MM.1S (cell line): ENCODE data around the gene SDK1.

ENCODE experiments used
- DNase-seq: peaks from one replicate; pipeline ENCODE4 v3.0.0-alpha.2; 2015
- H2AFZ ChIP-seq: fragments of 300-600 bp; sonication (generic); 2 replicates; pipeline ENCODE4 v1.6.0; 2016; ENCODE audit warnings: antibody characterized with exemption, low read length
- H3F3A ChIP-seq: fragments of 300-600 bp; sonication (generic); 2 replicates; pipeline ENCODE4 v1.6.1; 2016; ENCODE audit warnings: mild to moderate bottlenecking, antibody characterized with exemption, low read length, moderate library complexity, mixed read lengths; ENCODE audit not compliant: insufficient read depth
- H3K27ac ChIP-seq: fragments of 300-600 bp; sonication (generic); 2 replicates; pipeline ENCODE4 v1.5.1; 2016; ENCODE audit warnings: mild to moderate bottlenecking, low read length
- H3K27me3 ChIP-seq: fragments of 300-600 bp; sonication (generic); replicated peaks from 2 replicates; pipeline ENCODE4 v1.6.0; 2016; ENCODE audit warnings: low read length; ENCODE audit not compliant: insufficient read depth
- H3K36me3 ChIP-seq: fragments of 300-600 bp; sonication (generic); replicated peaks from 2 replicates; pipeline ENCODE4 v1.6.1; 2016; ENCODE audit warnings: mild to moderate bottlenecking, low read length, mixed read lengths; ENCODE audit not compliant: insufficient read depth
- H3K4me1 ChIP-seq: fragments of 300-600 bp; sonication (generic); 2 replicates; pipeline ENCODE4 v1.6.1; 2016; ENCODE audit warnings: low read length, mixed read lengths
- H3K4me2 ChIP-seq: fragments of 300-600 bp; sonication (generic); 2 replicates; pipeline ENCODE4 v1.6.0; 2016; ENCODE audit warnings: low read depth, low read length
- H3K4me3 ChIP-seq: fragments of 300-600 bp; sonication (generic); 2 replicates; pipeline ENCODE4 v1.5.1; 2016; ENCODE audit warnings: low read length, mixed read lengths
- H3K79me2 ChIP-seq: fragments of 300-600 bp; sonication (generic); 2 replicates; pipeline ENCODE4 v1.6.1; 2016; ENCODE audit warnings: mixed run types, low read length, mixed read lengths
- H3K9ac ChIP-seq: fragments of 300-600 bp; sonication (generic); 2 replicates; pipeline ENCODE4 v1.6.1; 2016; ENCODE audit warnings: low read length, mixed read lengths
- H3K9me2 ChIP-seq: fragments of 300-600 bp; sonication (generic); replicated peaks from 2 replicates; pipeline ENCODE4 v1.6.1; 2016; ENCODE audit warnings: mild to moderate bottlenecking, low read length, mixed read lengths; ENCODE audit not compliant: insufficient read depth
- H3K9me3 ChIP-seq: fragments of 300-600 bp; sonication (generic); replicated peaks from 2 replicates; pipeline ENCODE4 v1.6.1; 2016; ENCODE audit warnings: mild to moderate bottlenecking, low read length, mixed read lengths; ENCODE audit not compliant: insufficient read depth
- H4K20me1 ChIP-seq: fragments of 300-600 bp; sonication (generic); 2 replicates; pipeline ENCODE4 v1.6.1; 2016; ENCODE audit warnings: mild to moderate bottlenecking, low read length, moderate library complexity, mixed read lengths; ENCODE audit not compliant: insufficient read depth
- EZH2 ChIP-seq: fragments of 300-600 bp; sonication (generic); optimal IDR thresholded peaks from 2 replicates; pipeline ENCODE3; 2017; ENCODE audit warnings: low read depth, mild to moderate bottlenecking, antibody characterized with exemption, low read length, mixed read lengths
- EZH2phosphoT487 ChIP-seq: fragments of 300-600 bp; sonication (generic); IDR thresholded peaks from 2 replicates; pipeline ENCODE4 v1.6.1; 2018; ENCODE audit warnings: antibody characterized with exemption, low read length
- TF ChIP-seq, protein P1 (sequence below): fragments of 300-600 bp; sonication (generic); IDR thresholded peaks from 2 replicates; pipeline ENCODE4 v1.5.1; 2016; ENCODE audit warnings: antibody characterized with exemption, low read length, mixed read lengths

The SDK1 gene

DNA sequence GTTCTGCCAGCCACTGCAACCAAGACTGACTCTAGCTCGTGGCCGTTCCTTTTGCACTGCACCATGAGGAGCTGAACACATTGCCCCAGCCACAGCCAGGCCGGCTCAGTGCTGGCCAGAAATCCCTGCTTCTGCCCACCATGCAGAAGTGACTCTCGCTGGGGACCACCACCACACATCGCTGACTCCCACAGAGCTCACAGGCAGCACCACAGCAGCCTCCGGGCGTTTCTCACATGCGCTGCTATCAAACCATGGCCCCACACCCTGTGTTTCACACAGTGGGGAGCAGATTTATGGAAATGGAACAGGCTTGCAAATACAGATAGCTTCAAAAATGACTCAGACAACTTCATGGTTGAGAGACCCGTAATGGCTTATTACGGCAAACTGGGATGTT is 15.4 kb upstream of the SDK1 start:
- no peaks in the 10 kb centered on the region for H3K27me3 ChIP-seq
- H3K9me3 ChIP-seq, result 0 out of 2 replicates have a peak, but pooled peaks cover 2% of the 10 kb centered on the region
- no peak overlapping the region for H3K9ac ChIP-seq
- TF ChIP-seq EZH2phosphoT487, result no peak
- no peak for TF ChIP-seq EZH2
- TF ChIP-seq, protein P1, sequence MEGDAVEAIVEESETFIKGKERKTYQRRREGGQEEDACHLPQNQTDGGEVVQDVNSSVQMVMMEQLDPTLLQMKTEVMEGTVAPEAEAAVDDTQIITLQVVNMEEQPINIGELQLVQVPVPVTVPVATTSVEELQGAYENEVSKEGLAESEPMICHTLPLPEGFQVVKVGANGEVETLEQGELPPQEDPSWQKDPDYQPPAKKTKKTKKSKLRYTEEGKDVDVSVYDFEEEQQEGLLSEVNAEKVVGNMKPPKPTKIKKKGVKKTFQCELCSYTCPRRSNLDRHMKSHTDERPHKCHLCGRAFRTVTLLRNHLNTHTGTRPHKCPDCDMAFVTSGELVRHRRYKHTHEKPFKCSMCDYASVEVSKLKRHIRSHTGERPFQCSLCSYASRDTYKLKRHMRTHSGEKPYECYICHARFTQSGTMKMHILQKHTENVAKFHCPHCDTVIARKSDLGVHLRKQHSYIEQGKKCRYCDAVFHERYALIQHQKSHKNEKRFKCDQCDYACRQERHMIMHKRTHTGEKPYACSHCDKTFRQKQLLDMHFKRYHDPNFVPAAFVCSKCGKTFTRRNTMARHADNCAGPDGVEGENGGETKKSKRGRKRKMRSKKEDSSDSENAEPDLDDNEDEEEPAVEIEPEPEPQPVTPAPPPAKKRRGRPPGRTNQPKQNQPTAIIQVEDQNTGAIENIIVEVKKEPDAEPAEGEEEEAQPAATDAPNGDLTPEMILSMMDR, result no peak
- H3F3A ChIP-seq, result no peaks in the 10 kb centered on the region
- no peak overlapping the region for H2AFZ ChIP-seq
- no peak overlapping the region for H3K4me3 ChIP-seq
- no peaks in the 10 kb centered on the region for H3K9me2 ChIP-seq
- H3K4me2 ChIP-seq, result no peak overlapping the region
- no peaks in the 10 kb centered on the region for H3K79me2 ChIP-seq
- no peak for DNase-seq
- H4K20me1 ChIP-seq, result no peaks in the 10 kb centered on the region
- H3K36me3 ChIP-seq, result no peaks in the 10 kb centered on the region
- H3K4me1 ChIP-seq, result no peaks in the 10 kb centered on the region
- no peak overlapping the region for H3K27ac ChIP-seq

DNA sequence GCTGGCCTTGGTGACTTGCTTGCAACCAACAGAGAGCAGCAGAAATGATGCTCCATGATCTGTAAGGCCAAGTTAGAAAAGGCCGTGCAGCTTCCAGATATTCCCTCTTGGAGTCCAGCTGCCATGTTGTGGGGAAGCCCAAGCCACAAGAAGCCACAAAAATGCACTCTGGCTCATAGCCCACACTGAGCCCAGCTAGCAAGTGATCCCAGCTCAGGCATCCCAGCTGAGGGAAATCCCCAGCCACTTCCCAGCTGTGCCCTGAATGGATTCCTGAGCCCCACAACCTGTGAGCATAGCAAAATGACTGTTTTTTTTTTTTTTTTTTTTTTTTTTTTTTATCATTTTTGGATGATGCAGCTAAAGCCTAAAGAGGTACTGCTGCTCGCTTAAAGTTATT is 11.1 kb upstream of the SDK1 start:
- Histone ChIP-seq H3K36me3 (no peaks in the 10 kb centered on the region), H3K9me2 (no peaks in the 10 kb centered on the region), H3F3A (no peaks in the 10 kb centered on the region), H3K4me2 (no peak overlapping the region), H3K27me3 (no peaks in the 10 kb centered on the region), H3K4me1 (peaks cover 6% of the 10 kb centered on the region; the same call in 1 of the 2 replicates), H3K9ac (no peak overlapping the region), H3K4me3 (no peak overlapping the region), H3K27ac (no peak overlapping the region), H3K9me3 (0 out of 2 replicates have a peak, but pooled peaks cover 2% of the 10 kb centered on the region), H2AFZ (no peak overlapping the region), H3K79me2 (no peaks in the 10 kb centered on the region), H4K20me1 (no peaks in the 10 kb centered on the region)
- TF ChIP-seq, protein P1, result no peak
- TF ChIP-seq EZH2phosphoT487 (no peak), EZH2 (no peak)
- no peak for DNase-seq

DNA sequence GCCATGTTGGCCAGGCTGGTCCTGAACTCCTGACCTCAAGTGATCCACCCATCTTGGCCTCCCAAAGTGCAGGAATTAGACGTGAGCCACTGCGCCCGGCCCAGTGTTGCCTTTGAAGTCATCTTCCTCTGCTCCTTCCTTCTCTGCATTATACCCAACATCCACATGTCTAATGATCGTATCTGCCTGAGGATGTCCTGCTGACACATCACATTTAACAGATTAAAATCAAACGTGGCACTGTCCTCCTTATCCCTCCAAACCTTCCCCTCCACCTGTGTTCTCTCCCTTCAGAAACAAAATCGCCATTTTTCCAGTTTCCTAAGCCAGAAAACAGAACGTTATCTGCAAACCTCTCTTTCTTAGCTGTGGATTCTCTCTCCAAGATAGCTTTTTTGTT is 8.4 kb upstream of the SDK1 start:
- Histone ChIP-seq H3K27me3 (no peaks in the 10 kb centered on the region), H3K9me3 (0 out of 2 replicates have a peak, but pooled peaks cover 2% of the 10 kb centered on the region), H3K4me1 (peaks cover 6% of the 10 kb centered on the region; the same call in 1 of the 2 replicates), H3F3A (no peaks in the 10 kb centered on the region), H3K36me3 (no peaks in the 10 kb centered on the region), H3K27ac (no peak overlapping the region), H3K4me2 (no peak overlapping the region), H4K20me1 (no peaks in the 10 kb centered on the region), H3K4me3 (no peak overlapping the region), H3K9me2 (no peaks in the 10 kb centered on the region), H2AFZ (no peak overlapping the region), H3K9ac (no peak overlapping the region), H3K79me2 (no peaks in the 10 kb centered on the region)
- TF ChIP-seq EZH2 (no peak), EZH2phosphoT487 (no peak)
- TF ChIP-seq, protein P1, result no peak
- DNase-seq, result no peak
